ENCODE results near the gene PSG6.
"Not testable (repeated sequence)": the region's sequence is repeated elsewhere in the genome, so short reads cannot be mapped to it uniquely, and the experiment has no call there.

Gene PSG6

GRCh38 chr19:42906162-42906561 is 11.5 kb downstream of the PSG6 start:
- not testable (repeated sequence) for DNase-seq (ENCODE audit: low read depth in 3 of 3)

- DNase-seq (ENCODE audit: low read depth in 3 of 3): not testable (repeated sequence)
Measured at GRCh38 chr19:42900561-42900960, 17.1 kb downstream of the PSG6 start.

- not testable (repeated sequence) for DNase-seq (ENCODE audit: low read depth in 3 of 3)
Measured at GRCh38 chr19:42899674-42900073, 18.0 kb downstream of the PSG6 start.

- not testable (repeated sequence) for DNase-seq (ENCODE audit: low read depth in 3 of 3)
Measured at GRCh38 chr19:42899110-42899509, 18.6 kb downstream of the PSG6 start.

- not testable (repeated sequence) for DNase-seq (ENCODE audit: low read depth in 3 of 3)
Measured at GRCh38 chr19:42898656-42899055, 19.0 kb downstream of the PSG6 start.

GRCh38 chr19:42897729-42898128 is 20.0 kb downstream of the PSG6 start:
- DNase-seq (ENCODE audit: low read depth in 3 of 3): not testable (repeated sequence)

- DNase-seq (ENCODE audit: low read depth in 3 of 3): not testable (repeated sequence)
Measured at GRCh38 chr19:42890446-42890845, 27.2 kb downstream of the PSG6 start.

GRCh38 chr19:42887876-42888445 is 29.7 kb downstream of the PSG6 start:
- not testable (repeated sequence) for DNase-seq (ENCODE audit: low read depth in 3 of 3)

GRCh38 chr19:42882730-42883129 is 35.0 kb downstream of the PSG6 start:
- DNase-seq (ENCODE audit: low read depth in 3 of 3): not testable (repeated sequence)

GRCh38 chr19:42882010-42882409 is 35.7 kb downstream of the PSG6 start:
- not testable (repeated sequence) for DNase-seq (ENCODE audit: low read depth in 3 of 3)

- not testable (repeated sequence) for DNase-seq (ENCODE audit: low read depth in 3 of 3)
Measured at GRCh38 chr19:42881279-42881678, 36.4 kb downstream of the PSG6 start.

GRCh38 chr19:42880621-42881020 is 37.1 kb downstream of the PSG6 start:
- not testable (repeated sequence) for DNase-seq (ENCODE audit: low read depth in 3 of 3)

GRCh38 chr19:42879613-42880012 is 38.1 kb downstream of the PSG6 start, which contains the start of gene PSG1:
PSG1 (minus strand) TSS chr19:42879713; CDS start chr19:42879581, 132 bp downstream.
- no peak for DNase-seq (ENCODE audit: low read depth in 3 of 3)

- DNase-seq (ENCODE audit: low read depth in 3 of 3): not testable (repeated sequence)
Measured at GRCh38 chr19:42876596-42876995, 41.1 kb downstream of the PSG6 start.

GRCh38 chr19:42875881-42876280 is 41.8 kb downstream of the PSG6 start:
- not testable (repeated sequence) for DNase-seq (ENCODE audit: low read depth in 3 of 3)

GRCh38 chr19:42874901-42875813 is 42.5 kb downstream of the PSG6 start:
- not testable (repeated sequence) for DNase-seq (ENCODE audit: low read depth in 3 of 3)

- not testable (repeated sequence) for DNase-seq (ENCODE audit: low read depth in 3 of 3)
Measured at GRCh38 chr19:42874136-42874535, 43.6 kb downstream of the PSG6 start.

- no peak for DNase-seq (ENCODE audit: low read depth in 3 of 3)
Measured at GRCh38 chr19:42872608-42873007, 45.1 kb downstream of the PSG6 start.

GRCh38 chr19:42857544-42857867 is 60.2 kb downstream of the PSG6 start:
- no peak for DNase-seq (ENCODE audit: low read depth in 3 of 3)

- DNase-seq (ENCODE audit: low read depth in 3 of 3): peak in 1 of 3 experiments; percentile 5
Measured at GRCh38 chr19:42856866-42857543, 60.7 kb downstream of the PSG6 start.

- DNase-seq (ENCODE audit: low read depth in 3 of 3): not testable (repeated sequence)
Measured at GRCh38 chr19:42854745-42855144, 62.9 kb downstream of the PSG6 start.

- DNase-seq (ENCODE audit: low read depth in 3 of 3): not testable (repeated sequence)
Measured at GRCh38 chr19:42853231-42853630, 64.5 kb downstream of the PSG6 start.
